ENCODE results near the gene CARD11. TPM values are rescaled to one million over a fixed set of nuclear protein-coding genes. Genes with fewer than 3 reads are reported as not detected.

The CARD11 gene
- total RNA-seq, 1 donor from 2014 or later = 3.9 TPM

DNA sequence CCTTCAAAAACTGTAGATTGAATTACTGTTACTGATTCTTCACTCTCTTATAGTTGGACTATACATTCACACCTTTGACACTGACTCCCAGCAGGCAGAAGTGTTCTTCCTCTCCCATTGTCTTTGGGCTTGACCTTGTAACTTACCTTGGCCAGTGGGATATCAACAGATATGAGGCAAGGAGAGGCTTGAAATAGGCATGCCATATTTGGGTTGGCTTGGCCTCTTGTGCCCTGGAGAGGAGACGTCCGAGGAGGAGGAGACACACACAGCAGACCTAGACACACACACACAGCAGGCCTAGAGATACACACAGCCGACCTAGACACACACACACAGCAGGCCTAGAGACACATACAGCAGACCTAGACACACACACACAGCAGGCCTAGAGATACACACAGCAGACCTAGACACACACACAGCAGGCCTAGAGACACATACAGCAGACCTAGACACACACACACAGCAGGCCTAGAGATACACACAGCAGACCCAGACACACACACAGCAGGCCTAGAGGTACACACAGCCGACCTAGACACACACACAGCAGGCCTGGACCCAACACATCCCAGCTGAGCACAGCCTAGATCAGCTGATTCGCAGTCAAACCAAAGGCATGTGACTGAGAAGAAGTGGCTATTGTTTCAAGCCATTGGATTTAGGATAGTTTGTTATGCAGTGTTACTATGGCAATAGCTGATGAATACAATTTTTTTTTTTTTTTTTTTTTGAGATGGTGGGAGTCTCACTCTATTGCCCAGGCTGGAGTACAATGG lies 187.1 kb downstream of the CARD11 start:
- no peak for ATAC-seq
- intact Hi-C loops (cut with DNase I) = no loop called here

More for the DNA sequence above, 187.1 kb downstream of the CARD11 start:
- no peak for DNase-seq (ENCODE audit: low spot score)

Other genes starting within 250 kb of the CARD11 start
- gene GNA12, start 199.6 kb downstream of the CARD11 start, total RNA-seq = 46.7 TPM